WTC11 (cell line): ENCODE results near the gene AADACL4. TPM values are rescaled to one million over a fixed set of nuclear protein-coding genes. Genes with fewer than 3 reads are reported as not detected.

Experiments
- ATAC-seq: fragments of 200-7000 bp; cut with Tn5 transposase; 2 replicates; pipeline ENCODE4 v1.10.0; 2021; ENCODE audit warnings: mild to moderate bottlenecking, moderate library complexity
- CTCF ChIA-PET: fragments of 300-600 bp; sonication (Branson Sonifier 250); formaldehyde crosslinking; loops from one replicate; lab custom pipeline; 2021; ENCODE audit warnings: antibody characterized with exemption; lab: Charles Lee
- POLR2A ChIA-PET: fragments of 350-600 bp; sonication (Branson Sonifier 250); formaldehyde crosslinking; loops from one replicate; lab custom pipeline; 2021; ENCODE audit warnings: antibody characterized with exemption; lab: Charles Lee
- DNase-seq: peaks from one replicate; pipeline ENCODE4 v3.0.0; 2021; ENCODE audit warnings: low spot score
- H3K27ac Mint-ChIP-seq: 2 replicates; pipeline ENCODE4 v1.8.0; 2021; ENCODE audit warnings: mixed read lengths
- H3K27me3 Mint-ChIP-seq: 2 replicates; pipeline ENCODE4 v1.8.0; 2021; ENCODE audit warnings: low read depth, mild to moderate bottlenecking, moderate library complexity, mixed read lengths
- H3K36me3 Mint-ChIP-seq: 2 replicates; pipeline ENCODE4 v1.8.0; 2021; ENCODE audit warnings: mixed read lengths
- H3K4me1 Mint-ChIP-seq: 2 replicates; pipeline ENCODE4 v1.8.0; 2022; ENCODE audit warnings: mixed read lengths
- H3K4me3 Mint-ChIP-seq: 2 replicates; pipeline ENCODE4 v1.8.0; 2021; ENCODE audit warnings: mild to moderate bottlenecking, moderate library complexity, mixed read lengths
- H3K9me3 Mint-ChIP-seq: 2 replicates; pipeline ENCODE4 v1.8.0; 2021; ENCODE audit warnings: mixed read lengths
- ATF1 ChIP-seq: sonication (generic); formaldehyde crosslinking; IDR thresholded peaks from 2 replicates; pipeline ENCODE4 v1.8.1; 2023; ENCODE audit warnings: mild to moderate bottlenecking, moderate library complexity, missing genetic modification reagents
- CREB1 ChIP-seq: sonication (generic); formaldehyde crosslinking; IDR thresholded peaks from 2 replicates; pipeline ENCODE4 v1.8.0; 2023; ENCODE audit warnings: mild to moderate bottlenecking, missing genetic modification reagents
- ELF4 ChIP-seq: sonication (generic); formaldehyde crosslinking; IDR thresholded peaks from 2 replicates; pipeline ENCODE4 v1.8.1; 2022; ENCODE audit warnings: low read depth, mild to moderate bottlenecking, moderate library complexity, missing genetic modification reagents
- ETV6 ChIP-seq: sonication (generic); formaldehyde crosslinking; IDR thresholded peaks from 2 replicates; pipeline ENCODE4 v1.8.1; 2022; ENCODE audit warnings: mild to moderate bottlenecking, missing genetic modification reagents
- FOXK1 ChIP-seq: sonication (generic); formaldehyde crosslinking; IDR thresholded peaks from 2 replicates; pipeline ENCODE4 v1.8.0; 2022; ENCODE audit warnings: mild to moderate bottlenecking, moderate library complexity, missing genetic modification reagents
- GABPB1 ChIP-seq: sonication (generic); formaldehyde crosslinking; IDR thresholded peaks from 2 replicates; pipeline ENCODE4 v1.8.1; 2023; ENCODE audit warnings: mild to moderate bottlenecking, missing genetic modification reagents
- GTF2I ChIP-seq: fragments of 250-450 bp; sonication (Bioruptor Pico); conservative IDR thresholded peaks from 2 replicates; pipeline ENCODE4 v1.4.0; 2021; ENCODE audit warnings: mild to moderate bottlenecking
- HMGA2 ChIP-seq: fragments of 250-450 bp; sonication (Bioruptor Pico); IDR thresholded peaks from 2 replicates; pipeline ENCODE4 v1.4.0; 2021; ENCODE audit warnings: mild to moderate bottlenecking, moderate library complexity
- IRF2 ChIP-seq: sonication (generic); formaldehyde crosslinking; IDR thresholded peaks from 2 replicates; pipeline ENCODE4 v1.8.0; 2022; ENCODE audit warnings: low read depth, missing genetic modification reagents, borderline replicate concordance
- NFATC4 ChIP-seq: fragments of 250-450 bp; sonication (Bioruptor Pico); IDR thresholded peaks from 2 replicates; pipeline ENCODE4 v1.9.0; 2021; ENCODE audit warnings: mild to moderate bottlenecking
- NFYB ChIP-seq: sonication (generic); formaldehyde crosslinking; conservative IDR thresholded peaks from 2 replicates; pipeline ENCODE4 v1.8.0; 2022; ENCODE audit warnings: low read depth, missing genetic modification reagents
- NR1H2 ChIP-seq: sonication (generic); formaldehyde crosslinking; IDR thresholded peaks from 2 replicates; pipeline ENCODE4 v1.9.0; 2021; ENCODE audit warnings: mild to moderate bottlenecking, moderate library complexity, missing genetic modification reagents
- NR3C1 ChIP-seq: sonication (generic); formaldehyde crosslinking; conservative IDR thresholded peaks from 2 replicates; pipeline ENCODE4 v1.8.1; 2023; ENCODE audit warnings: low read depth, mild to moderate bottlenecking, missing genetic modification reagents
- RORB ChIP-seq: fragments of 250-450 bp; sonication (Bioruptor Pico); IDR thresholded peaks from 2 replicates; pipeline ENCODE4 v1.9.0; 2021; ENCODE audit warnings: mild to moderate bottlenecking
- TP53 ChIP-seq: sonication (generic); formaldehyde crosslinking; IDR thresholded peaks from 2 replicates; pipeline ENCODE4 v1.8.1; 2023; ENCODE audit warnings: mild to moderate bottlenecking, missing genetic modification reagents
- ZNF121 ChIP-seq: sonication (generic); formaldehyde crosslinking; IDR thresholded peaks from 2 replicates; pipeline ENCODE4 v1.8.0; 2023; ENCODE audit warnings: missing genetic modification reagents
- ZNF138 ChIP-seq: sonication (generic); formaldehyde crosslinking; conservative IDR thresholded peaks from 2 replicates; pipeline ENCODE4 v1.8.1; 2022; ENCODE audit warnings: mild to moderate bottlenecking, moderate library complexity, missing genetic modification reagents
- ZNF219 ChIP-seq: sonication (generic); formaldehyde crosslinking; IDR thresholded peaks from 2 replicates; pipeline ENCODE4 v1.8.0; 2023; ENCODE audit warnings: missing genetic modification reagents, mild to moderate bottlenecking, borderline replicate concordance
- ZNF232 ChIP-seq: sonication (generic); formaldehyde crosslinking; IDR thresholded peaks from 2 replicates; pipeline ENCODE4 v1.8.0; 2022; ENCODE audit warnings: mild to moderate bottlenecking, missing genetic modification reagents
- ZNF317 ChIP-seq: sonication (generic); formaldehyde crosslinking; IDR thresholded peaks from 2 replicates; pipeline ENCODE4 v1.8.1; 2023; ENCODE audit warnings: low read depth, mild to moderate bottlenecking, moderate library complexity, missing genetic modification reagents, borderline replicate concordance
- ZNF416 ChIP-seq: fragments of 250-450 bp; sonication (Bioruptor Pico); IDR thresholded peaks from 2 replicates; pipeline ENCODE4 v1.9.0; 2021; ENCODE audit warnings: mild to moderate bottlenecking, inconsistent platforms
- total RNA-seq: library from RNA; stranded (reverse); gene quantifications from 3 replicates; pipeline ENCODE4 v1.2.3, GENCODE V29; 2021
- TF ChIP-seq, protein P1 (sequence below): sonication (generic); formaldehyde crosslinking; IDR thresholded peaks from 2 replicates; pipeline ENCODE4 v1.8.0; 2023; ENCODE audit warnings: missing genetic modification reagents
- TF ChIP-seq, protein P2 (sequence below): sonication (generic); formaldehyde crosslinking; IDR thresholded peaks from 2 replicates; pipeline ENCODE4 v1.8.0; 2022; ENCODE audit warnings: mild to moderate bottlenecking, missing genetic modification reagents
- TF ChIP-seq, protein P3 (sequence below): sonication (generic); formaldehyde crosslinking; IDR thresholded peaks from 2 replicates; pipeline ENCODE4 v1.8.1; 2022; ENCODE audit warnings: low read depth, mild to moderate bottlenecking, moderate library complexity, missing genetic modification reagents, borderline replicate concordance
- TF ChIP-seq, protein P4 (sequence below): sonication (generic); formaldehyde crosslinking; IDR thresholded peaks from 2 replicates; pipeline ENCODE4 v1.8.0; 2022; ENCODE audit warnings: mild to moderate bottlenecking, missing genetic modification reagents
- TF ChIP-seq, protein P5 (sequence below): sonication (generic); formaldehyde crosslinking; IDR thresholded peaks from 2 replicates; pipeline ENCODE4 v1.8.1; 2022; ENCODE audit warnings: missing genetic modification reagents, borderline replicate concordance
- TF ChIP-seq, protein P6 (sequence below): sonication (generic); formaldehyde crosslinking; IDR thresholded peaks from 2 replicates; pipeline ENCODE4 v1.8.0; 2023; ENCODE audit warnings: mild to moderate bottlenecking, missing genetic modification reagents

The AADACL4 gene
- total RNA-seq, 1 experiment from 2014 or later, result 0.11 TPM

DNA sequence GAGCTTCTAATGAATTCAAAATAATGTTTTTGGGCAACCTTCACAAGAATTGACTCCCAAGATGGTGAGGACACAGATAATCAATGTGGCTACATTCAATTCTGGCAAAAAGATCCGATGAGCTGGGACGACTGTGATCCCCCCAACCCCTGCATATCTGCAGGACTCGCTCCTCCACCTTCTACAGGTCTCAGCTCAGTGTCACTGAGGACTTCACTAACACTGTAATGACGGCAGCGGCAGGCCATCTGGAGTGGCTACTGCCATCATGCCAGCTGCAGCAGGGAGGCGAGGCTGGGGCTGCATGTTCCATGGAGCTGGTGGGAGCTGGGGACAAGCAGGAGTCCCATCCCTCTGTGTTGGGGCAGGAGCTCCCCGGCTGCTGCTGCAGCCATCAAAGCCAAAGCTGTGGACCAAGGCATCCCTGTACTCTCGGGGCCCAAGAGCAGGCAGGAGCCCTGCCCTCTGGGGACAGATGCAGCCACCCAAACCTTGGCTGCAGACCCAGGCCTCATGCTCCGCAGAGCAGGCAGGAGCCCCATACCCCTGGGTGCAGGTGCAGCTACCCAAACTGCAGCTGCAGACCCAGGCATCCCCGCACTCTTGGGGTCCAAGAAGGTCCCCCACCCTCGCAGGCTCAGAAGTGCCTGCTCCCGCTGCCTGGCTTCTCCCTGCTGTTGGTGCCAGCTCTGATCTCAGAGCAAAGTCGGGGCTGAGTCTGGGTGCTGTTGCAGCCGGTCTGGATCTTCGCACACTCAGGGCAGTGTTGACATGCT, 13.7 kb upstream of the AADACL4 start:
- H3K36me3 Mint-ChIP-seq, result no peaks in the 10 kb centered on the region
- TF ChIP-seq, protein P1, sequence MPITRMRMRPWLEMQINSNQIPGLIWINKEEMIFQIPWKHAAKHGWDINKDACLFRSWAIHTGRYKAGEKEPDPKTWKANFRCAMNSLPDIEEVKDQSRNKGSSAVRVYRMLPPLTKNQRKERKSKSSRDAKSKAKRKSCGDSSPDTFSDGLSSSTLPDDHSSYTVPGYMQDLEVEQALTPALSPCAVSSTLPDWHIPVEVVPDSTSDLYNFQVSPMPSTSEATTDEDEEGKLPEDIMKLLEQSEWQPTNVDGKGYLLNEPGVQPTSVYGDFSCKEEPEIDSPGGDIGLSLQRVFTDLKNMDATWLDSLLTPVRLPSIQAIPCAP (CRISPR knock-in tag), result no peak
- TF ChIP-seq, protein P2, sequence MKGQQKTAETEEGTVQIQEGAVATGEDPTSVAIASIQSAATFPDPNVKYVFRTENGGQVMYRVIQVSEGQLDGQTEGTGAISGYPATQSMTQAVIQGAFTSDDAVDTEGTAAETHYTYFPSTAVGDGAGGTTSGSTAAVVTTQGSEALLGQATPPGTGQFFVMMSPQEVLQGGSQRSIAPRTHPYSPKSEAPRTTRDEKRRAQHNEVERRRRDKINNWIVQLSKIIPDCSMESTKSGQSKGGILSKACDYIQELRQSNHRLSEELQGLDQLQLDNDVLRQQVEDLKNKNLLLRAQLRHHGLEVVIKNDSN, result no peak
- no peak for TF ChIP-seq IRF2 (CRISPR knock-in tag)
- TF ChIP-seq, protein P3, sequence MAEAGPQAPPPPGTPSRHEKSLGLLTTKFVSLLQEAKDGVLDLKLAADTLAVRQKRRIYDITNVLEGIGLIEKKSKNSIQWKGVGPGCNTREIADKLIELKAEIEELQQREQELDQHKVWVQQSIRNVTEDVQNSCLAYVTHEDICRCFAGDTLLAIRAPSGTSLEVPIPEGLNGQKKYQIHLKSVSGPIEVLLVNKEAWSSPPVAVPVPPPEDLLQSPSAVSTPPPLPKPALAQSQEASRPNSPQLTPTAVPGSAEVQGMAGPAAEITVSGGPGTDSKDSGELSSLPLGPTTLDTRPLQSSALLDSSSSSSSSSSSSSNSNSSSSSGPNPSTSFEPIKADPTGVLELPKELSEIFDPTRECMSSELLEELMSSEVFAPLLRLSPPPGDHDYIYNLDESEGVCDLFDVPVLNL (CRISPR knock-in tag), result no peak
- TF ChIP-seq, protein P4, sequence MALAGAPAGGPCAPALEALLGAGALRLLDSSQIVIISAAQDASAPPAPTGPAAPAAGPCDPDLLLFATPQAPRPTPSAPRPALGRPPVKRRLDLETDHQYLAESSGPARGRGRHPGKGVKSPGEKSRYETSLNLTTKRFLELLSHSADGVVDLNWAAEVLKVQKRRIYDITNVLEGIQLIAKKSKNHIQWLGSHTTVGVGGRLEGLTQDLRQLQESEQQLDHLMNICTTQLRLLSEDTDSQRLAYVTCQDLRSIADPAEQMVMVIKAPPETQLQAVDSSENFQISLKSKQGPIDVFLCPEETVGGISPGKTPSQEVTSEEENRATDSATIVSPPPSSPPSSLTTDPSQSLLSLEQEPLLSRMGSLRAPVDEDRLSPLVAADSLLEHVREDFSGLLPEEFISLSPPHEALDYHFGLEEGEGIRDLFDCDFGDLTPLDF (CRISPR knock-in tag), result no peak
- no peak for TF ChIP-seq ZNF138 (CRISPR knock-in tag)
- TF ChIP-seq RORB, result no peak
- TF ChIP-seq CREB1 (CRISPR knock-in tag), result no peak
- no peak for TF ChIP-seq ZNF232
- no peak for TF ChIP-seq ZNF219 (CRISPR knock-in tag)
- no peak for TF ChIP-seq NFYB
- TF ChIP-seq, all 79 proteins: peak for 0
- Mint-ChIP-seq H3K27me3 (no peaks in the 10 kb centered on the region; the same call in 1 of the 2 replicates), H3K4me1 (peaks cover 64% of the 10 kb centered on the region), H3K4me3 (0 out of 2 replicates have a peak overlapping the region, but pooled peaks have one; percentile 7), H3K9me3 (no peaks in the 10 kb centered on the region; the same call in 1 of the 2 replicates), H3K27ac (peak overlapping the region; percentile 94)
- no peak for DNase-seq
- ATAC-seq, result peak; percentile 6
- POLR2A ChIA-PET, result interaction anchor here (0.8 to 1.6 kb wide), 6 partner anchors 10 to 29 kb away, joined by 3 to 5 read pairs (median 4); partner anchors contain the start of genes AADACL4 and DHRS3
- CTCF ChIA-PET, result interaction anchor here (0.9 to 4.1 kb wide), 12 partner anchors 9 to 354 kb away, joined by 3 to 37 read pairs (median 5); partner anchors contain the start of gene DHRS3

DNA sequence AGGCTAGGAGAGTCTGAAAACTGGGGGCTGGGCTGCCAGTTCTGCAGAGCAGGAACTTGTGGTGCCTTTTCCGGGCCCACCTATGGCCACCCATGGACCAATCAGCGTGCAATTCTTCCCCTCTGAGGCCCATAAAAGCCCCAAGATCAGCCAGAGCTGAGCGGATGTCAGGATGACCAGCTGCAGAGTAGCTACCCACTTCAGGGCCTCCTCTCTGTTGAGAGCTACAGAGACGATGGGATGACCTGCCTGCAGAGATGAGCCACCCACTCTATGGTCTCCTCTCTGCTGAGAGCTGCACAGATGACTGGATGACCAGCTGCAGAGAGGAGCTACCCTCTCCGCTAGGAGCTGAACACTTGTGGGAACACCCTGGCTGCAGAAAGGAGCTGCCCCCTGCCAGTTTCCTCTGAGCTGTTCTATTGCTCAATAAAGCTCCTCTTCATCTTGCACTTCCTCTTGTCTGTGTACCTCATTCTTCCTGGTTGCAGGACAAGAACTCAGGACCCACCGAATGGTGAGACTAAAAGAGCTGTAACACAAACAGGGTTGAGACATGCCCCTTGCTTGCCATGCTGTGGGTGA, 12.8 kb upstream of the AADACL4 start:
- POLR2A ChIA-PET, result interaction anchor here (0.6 kb wide), 1 partner anchor 111 kb away, joined by 3 read pairs; no protein-coding TSS in a partner anchor
- no peak overlapping the region for H3K4me3 Mint-ChIP-seq
- ATAC-seq, result no peak
- H3K27me3 Mint-ChIP-seq, result no peaks in the 10 kb centered on the region
- TF ChIP-seq ZNF121 (CRISPR knock-in tag), result no peak
- TF ChIP-seq ELF4 (CRISPR knock-in tag), result no peak
- no peak for TF ChIP-seq ETV6
- no peak for TF ChIP-seq ATF1 (CRISPR knock-in tag)
- no peak for TF ChIP-seq ZNF317 (CRISPR knock-in tag)
- TF ChIP-seq NR1H2 (CRISPR knock-in tag), result no peak
- no peak for TF ChIP-seq RORB
- TF ChIP-seq CREB1 (CRISPR knock-in tag), result no peak
- no peak for TF ChIP-seq ZNF416 (CRISPR knock-in tag)
- no peak for TF ChIP-seq GABPB1 (CRISPR knock-in tag)
- TF ChIP-seq FOXK1 (CRISPR knock-in tag), result no peak
- TF ChIP-seq, protein P5, sequence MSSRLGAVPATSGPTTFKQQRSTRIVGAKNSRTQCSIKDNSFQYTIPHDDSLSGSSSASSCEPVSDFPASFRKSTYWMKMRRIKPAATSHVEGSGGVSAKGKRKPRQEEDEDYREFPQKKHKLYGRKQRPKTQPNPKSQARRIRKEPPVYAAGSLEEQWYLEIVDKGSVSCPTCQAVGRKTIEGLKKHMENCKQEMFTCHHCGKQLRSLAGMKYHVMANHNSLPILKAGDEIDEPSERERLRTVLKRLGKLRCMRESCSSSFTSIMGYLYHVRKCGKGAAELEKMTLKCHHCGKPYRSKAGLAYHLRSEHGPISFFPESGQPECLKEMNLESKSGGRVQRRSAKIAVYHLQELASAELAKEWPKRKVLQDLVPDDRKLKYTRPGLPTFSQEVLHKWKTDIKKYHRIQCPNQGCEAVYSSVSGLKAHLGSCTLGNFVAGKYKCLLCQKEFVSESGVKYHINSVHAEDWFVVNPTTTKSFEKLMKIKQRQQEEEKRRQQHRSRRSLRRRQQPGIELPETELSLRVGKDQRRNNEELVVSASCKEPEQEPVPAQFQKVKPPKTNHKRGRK, result no peak
- no peak for TF ChIP-seq NR3C1 (CRISPR knock-in tag)
- no peak for TF ChIP-seq IRF2 (CRISPR knock-in tag)
- TF ChIP-seq HMGA2 (CRISPR knock-in tag), result no peak
- TF ChIP-seq, protein P6, sequence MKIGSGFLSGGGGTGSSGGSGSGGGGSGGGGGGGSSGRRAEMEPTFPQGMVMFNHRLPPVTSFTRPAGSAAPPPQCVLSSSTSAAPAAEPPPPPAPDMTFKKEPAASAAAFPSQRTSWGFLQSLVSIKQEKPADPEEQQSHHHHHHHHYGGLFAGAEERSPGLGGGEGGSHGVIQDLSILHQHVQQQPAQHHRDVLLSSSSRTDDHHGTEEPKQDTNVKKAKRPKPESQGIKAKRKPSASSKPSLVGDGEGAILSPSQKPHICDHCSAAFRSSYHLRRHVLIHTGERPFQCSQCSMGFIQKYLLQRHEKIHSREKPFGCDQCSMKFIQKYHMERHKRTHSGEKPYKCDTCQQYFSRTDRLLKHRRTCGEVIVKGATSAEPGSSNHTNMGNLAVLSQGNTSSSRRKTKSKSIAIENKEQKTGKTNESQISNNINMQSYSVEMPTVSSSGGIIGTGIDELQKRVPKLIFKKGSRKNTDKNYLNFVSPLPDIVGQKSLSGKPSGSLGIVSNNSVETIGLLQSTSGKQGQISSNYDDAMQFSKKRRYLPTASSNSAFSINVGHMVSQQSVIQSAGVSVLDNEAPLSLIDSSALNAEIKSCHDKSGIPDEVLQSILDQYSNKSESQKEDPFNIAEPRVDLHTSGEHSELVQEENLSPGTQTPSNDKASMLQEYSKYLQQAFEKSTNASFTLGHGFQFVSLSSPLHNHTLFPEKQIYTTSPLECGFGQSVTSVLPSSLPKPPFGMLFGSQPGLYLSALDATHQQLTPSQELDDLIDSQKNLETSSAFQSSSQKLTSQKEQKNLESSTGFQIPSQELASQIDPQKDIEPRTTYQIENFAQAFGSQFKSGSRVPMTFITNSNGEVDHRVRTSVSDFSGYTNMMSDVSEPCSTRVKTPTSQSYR, result no peak
- TF ChIP-seq NFATC4 (CRISPR knock-in tag), result no peak
- TF ChIP-seq TP53 (CRISPR knock-in tag), result no peak
- TF ChIP-seq GTF2I (CRISPR knock-in tag), result no peak
- no peaks in the 10 kb centered on the region; the same call in 1 of the 2 replicates for H3K9me3 Mint-ChIP-seq
- H3K36me3 Mint-ChIP-seq, result no peaks in the 10 kb centered on the region
- no peak for DNase-seq
- peaks cover 68% of the 10 kb centered on the region for H3K4me1 Mint-ChIP-seq
- CTCF ChIA-PET, result interaction anchor here (0.6 to 4.1 kb wide), 7 partner anchors 12 to 356 kb away, joined by 3 to 37 read pairs (median 7); partner anchors contain the start of gene DHRS3
- no peak overlapping the region for H3K27ac Mint-ChIP-seq
